Hematopoietic multipotent progenitor cell treated with erythropoietin and hydrocortisone succinate and interleukin-3 and kit ligand, for 8 days (in vitro differentiated cells): ENCODE measurements around the gene DENND1A.

Experiments used
- DNase-seq: peaks from one replicate; pipeline ENCODE4 v3.0.0-alpha.2; 2015

The DENND1A gene

GRCh38 chr9:123722378-123722777 lies 207.5 kb downstream of the DENND1A start:
- no peak for DNase-seq

GRCh38 chr9:123718188-123718587 lies 211.7 kb downstream of the DENND1A start:
- no peak for DNase-seq

DNA sequence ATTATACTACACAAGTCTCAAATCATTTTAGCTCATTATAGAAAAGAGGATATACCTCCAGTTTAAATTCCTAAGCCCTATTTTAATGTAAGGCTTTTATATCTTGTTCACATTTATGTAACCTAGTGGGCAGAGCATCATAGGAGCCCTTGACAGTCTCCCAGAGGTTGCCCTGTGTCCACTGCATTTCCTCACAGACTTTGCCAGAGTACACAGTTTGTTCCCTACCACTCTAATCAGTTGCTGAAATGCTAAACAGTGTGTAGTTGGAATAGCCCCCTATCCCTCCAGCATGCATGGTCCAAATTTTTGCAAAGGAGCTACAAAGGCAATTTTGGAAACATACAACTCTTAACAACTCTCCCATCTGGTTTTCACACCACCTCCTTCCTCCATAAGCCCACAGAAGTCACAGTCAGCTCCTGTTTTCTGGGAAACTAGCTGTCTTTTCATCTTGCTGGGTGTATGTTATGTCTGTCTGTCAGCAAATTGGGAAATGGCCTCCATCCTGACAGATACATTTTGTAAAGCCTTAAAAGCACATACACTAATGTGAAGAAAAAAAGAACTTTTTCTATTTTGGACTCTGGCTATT lies 212.2 kb downstream of the DENND1A start:
- no peak for DNase-seq

GRCh38 chr9:123716339-123716945 lies 213.5 kb downstream of the DENND1A start:
- no peak for DNase-seq

DNA sequence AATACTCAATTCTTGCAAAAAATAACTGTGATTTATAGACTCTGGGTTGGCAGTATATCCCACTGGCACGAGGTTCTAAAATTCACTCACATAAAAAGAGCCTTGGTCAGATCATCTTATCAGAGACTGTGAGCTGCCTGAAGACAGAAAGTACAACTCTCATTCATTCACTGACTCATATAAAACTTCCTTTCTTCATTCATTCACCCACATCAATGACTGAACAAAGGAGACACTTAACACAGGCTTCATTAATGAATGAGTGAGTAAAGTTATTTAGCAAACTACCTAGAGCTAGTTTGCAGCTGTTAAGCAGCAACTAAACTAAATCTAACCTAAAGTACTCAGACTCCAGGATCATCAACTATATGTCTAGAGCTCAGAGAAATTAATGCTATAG lies 214.7 kb downstream of the DENND1A start:
- DNase-seq: no peak

GRCh38 chr9:123713282-123713681 lies 216.6 kb downstream of the DENND1A start:
- no peak for DNase-seq

DNA sequence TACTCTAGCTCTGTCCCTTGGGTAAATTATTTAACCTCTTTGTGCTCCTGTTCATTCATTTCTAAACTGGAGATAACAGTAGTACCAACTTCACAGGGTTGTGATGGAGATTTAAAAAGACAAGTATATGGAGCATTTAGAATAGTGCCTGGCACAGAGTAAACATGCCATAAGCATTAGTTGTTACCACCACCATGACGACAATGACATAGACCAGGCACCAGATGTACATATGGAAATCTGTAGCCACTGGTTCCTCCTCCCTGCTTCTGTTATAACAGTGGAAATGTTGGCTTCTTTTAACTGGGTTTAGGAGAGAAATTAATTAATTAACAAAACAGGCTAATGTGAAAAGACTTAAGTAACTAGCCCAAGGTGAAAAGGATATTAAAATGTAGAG lies 217.5 kb downstream of the DENND1A start:
- no peak for DNase-seq

DNA sequence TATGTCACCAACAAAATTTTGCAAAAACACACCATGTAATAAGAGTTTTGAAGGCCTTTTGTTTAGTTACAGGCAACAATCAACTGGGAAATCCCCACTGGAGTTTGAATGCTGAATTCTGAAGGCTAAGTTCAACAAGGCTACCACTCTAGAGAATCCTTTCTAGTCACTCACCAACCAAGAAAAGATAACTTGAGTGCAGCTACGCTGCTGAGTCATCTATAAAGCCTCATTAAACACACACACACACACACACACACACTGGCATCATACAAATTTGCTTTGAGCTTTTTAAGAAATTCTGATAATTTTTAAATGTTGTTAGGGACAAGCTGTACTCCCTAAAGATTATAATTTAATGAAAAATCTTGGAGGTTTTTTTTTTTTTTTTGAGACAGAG lies 219.6 kb downstream of the DENND1A start:
- DNase-seq: no peak

GRCh38 chr9:123702483-123702882 lies 227.4 kb downstream of the DENND1A start:
- no peak for DNase-seq

- no peak for DNase-seq
Measured at GRCh38 chr9:123697686-123698085, 232.2 kb downstream of the DENND1A start.

DNA sequence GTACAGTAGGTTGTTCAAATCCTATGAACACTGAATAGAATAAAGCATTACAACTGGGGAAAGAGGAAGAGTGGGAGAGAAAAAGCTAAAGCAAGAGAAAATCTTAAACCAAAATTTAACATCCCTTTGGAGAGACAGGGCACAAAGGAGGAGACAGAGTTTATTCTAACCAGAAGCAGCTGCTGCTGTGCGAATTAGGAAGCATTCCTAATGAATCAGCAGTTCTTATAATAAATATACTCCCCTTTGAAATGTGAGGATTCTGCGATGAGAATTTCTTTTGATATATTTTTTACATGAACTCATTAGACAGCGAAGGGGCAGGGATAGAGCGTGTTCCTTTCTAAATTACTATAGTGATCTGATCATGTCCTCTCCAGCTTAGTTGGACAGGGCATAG lies 233.4 kb downstream of the DENND1A start:
- DNase-seq: no peak

DNA sequence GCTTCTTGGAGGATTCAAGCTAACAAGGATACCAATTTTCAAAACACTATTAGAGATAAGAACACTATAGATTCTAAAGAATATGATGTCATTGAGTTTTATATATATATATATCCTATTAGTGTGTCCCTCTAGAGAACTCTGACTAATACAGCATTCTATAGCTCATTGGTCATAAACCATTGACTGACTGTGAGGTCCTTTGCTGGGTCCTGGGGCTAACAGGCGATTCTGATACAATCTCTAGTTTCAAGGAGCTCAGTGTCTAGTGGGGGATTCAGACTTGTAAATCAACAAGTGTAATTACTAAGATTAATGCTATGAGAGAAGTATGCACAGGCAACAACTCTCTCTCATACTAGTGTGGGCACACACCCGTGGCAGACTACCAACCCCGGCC lies 234.5 kb downstream of the DENND1A start:
- no peak for DNase-seq

GRCh38 chr9:123691765-123692303 lies 238.1 kb downstream of the DENND1A start:
- DNase-seq: no peak

GRCh38 chr9:123689701-123690428 lies 240.1 kb downstream of the DENND1A start:
- no peak for DNase-seq

- no peak for DNase-seq
Measured at GRCh38 chr9:123687246-123687751, 242.6 kb downstream of the DENND1A start.

DNA sequence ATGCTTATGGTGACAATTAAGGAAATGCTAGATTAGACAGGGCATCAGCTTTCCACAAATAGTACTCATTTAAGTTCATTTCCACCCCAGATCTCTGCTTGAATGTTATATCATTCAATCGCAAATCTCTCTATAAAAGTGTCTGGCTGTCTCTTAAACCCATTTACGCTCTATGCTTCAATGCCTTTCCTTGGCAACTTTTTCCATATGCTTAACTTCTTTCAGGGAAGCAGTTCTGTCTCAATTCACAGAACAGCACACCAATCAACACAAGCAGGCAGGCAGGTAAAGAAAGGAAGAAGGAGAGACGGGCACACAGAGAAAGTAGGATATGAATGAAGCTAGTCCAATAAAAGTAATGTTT lies 243.1 kb downstream of the DENND1A start:
- DNase-seq: no peak

GRCh38 chr9:123686131-123686828 lies 243.6 kb downstream of the DENND1A start:
- no peak for DNase-seq

- DNase-seq: no peak
Measured at GRCh38 chr9:123685489-123686083, 244.3 kb downstream of the DENND1A start.

DNA sequence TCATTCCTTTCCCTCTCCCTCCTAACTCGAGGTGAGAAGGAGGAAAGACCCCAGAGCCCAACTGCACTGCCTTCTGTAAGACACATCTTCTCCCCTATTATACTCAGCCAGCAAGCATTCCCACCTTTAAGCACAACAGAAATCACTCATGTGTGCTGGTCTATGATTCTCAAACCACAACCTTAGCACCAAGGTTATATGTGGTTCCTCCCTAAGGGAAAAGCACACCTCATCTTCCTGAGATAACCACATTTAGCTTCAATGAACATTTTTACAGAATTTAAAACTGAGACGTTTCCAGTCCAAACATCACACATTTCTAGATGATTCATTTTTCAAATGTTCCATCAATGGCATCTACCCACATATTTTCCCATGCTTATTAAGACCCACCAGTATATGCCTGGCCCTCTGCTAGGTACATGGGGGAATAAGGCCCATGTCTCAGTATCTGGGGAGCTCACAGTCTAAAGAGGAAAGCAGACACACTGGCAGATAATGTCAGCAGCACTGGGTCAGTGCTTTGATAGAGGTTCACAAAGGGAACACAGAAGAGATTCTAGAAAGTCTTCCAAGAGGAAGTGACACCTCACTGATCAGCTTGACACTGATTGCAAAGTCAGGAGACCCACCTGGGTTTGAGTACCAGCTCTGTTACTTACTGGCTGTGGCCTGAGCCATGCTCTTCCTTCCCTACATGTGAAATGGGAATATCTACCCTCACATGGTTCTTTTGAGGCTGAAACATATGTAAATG lies 245.4 kb downstream of the DENND1A start:
- DNase-seq: no peak

- DNase-seq: no peak
Measured at GRCh38 chr9:123682746-123683145, 247.2 kb downstream of the DENND1A start.

DNA sequence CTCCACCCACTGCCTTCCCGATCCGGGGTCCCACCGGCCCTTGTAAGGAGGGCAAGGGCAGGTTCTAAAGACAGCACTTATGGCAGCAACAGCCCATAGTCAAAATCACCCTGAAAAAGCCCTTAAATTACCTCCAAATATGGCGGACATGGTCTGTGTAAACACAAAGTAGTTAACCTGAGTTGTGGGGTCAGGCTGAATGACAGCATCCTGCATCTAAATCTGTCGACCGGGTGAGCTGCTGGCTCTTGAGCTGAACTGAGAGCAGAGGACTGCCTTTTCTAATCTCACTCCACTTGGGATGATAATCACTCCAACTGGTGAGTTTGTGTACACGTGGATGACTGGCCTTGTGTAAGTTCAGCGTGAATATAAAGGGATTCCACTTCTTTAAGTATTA lies 249.6 kb downstream of the DENND1A start:
- DNase-seq: no peak

- no peak for DNase-seq
Measured at GRCh38 chr9:123679330-123679987, 250.5 kb downstream of the DENND1A start.
